ENCODE data around the gene ST14. TPM values are rescaled to one million over a fixed set of nuclear protein-coding genes. Genes with fewer than 3 reads are reported as not detected.

The ST14 gene
- total and polyA plus RNA-seq, 2 donors (not counting 1 experiment from before 2014, with no cell fraction given) = 36.2 to 52.2 TPM

DNA sequence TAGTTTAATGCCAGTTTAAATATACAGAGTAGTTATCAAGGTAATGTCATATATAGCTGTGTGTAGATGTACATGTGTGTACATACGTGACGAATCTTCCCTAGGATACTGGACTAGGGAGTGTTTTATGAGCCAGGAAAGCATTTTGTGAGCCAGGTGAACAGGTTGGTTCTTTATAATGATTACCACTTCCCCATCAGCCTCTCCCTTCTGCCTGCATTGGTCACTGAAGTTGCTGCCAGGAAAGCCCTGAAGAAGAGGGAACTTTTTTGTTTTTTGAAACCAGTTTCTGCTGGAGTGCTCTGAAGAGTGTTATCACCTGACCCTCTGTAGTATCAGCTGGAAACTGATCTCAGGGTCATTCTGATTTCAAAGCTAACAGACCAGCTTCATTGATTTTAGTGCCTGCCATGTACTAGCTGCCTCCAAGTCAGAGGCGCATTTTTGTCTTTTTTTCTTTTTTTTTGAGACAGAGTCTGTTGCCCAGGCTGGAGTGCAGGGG lies 14.2 kb upstream of the ST14 start:
- H3K27ac ChIP-seq (ENCODE audit: low read length in 2 of 2) = peak overlapping the region in 1 of 2 donors; percentile 21
- H3K4me1 Mint-ChIP-seq = peaks cover 29% of the 10 kb centered on the region
- H3K9ac ChIP-seq (ENCODE audit: low read length) = no peak overlapping the region
- ChIA-PET POLR2A (interaction anchor here (0.9 kb wide), 1 partner anchor 36 kb away, joined by 3 read pairs; no protein-coding TSS in a partner anchor), CTCF (interaction anchor here (0.6 to 4.8 kb wide), 8 partner anchors 11 to 173 kb away, joined by 3 to 47 read pairs (median 4); no protein-coding TSS in a partner anchor)
- no peak overlapping the region for H3K4me2 ChIP-seq (replicated peaks; ENCODE audit: low read depth, low read length, poor library complexity, severe bottlenecking)
- no peaks in the 10 kb centered on the region for H4K20me1 ChIP-seq (ENCODE audit: control insufficient read depth, insufficient read depth, low read length, poor library complexity, severe bottlenecking)
- peaks cover 13 to 28% of the 10 kb centered on the region in 2 donors for H3K4me1 ChIP-seq (ENCODE audit: control insufficient read depth in 2 of 2, insufficient read depth in 2 of 2, low read length in 2 of 2)
- H3K36me3 ChIP-seq (replicated peaks in 1 of 2; ENCODE audit: control extremely low read depth in 1 of 2, control insufficient read depth in 1 of 2, extremely low read depth in 1 of 2, insufficient read depth in 2 of 2, low read length in 1 of 2) = peaks cover 1 to 27% of the 10 kb centered on the region in 2 experiments
- no peak overlapping the region for H3K4me3 Mint-ChIP-seq
- H3K4me3 ChIP-seq (ENCODE audit: control extremely low read depth in 1 of 5, extremely low read depth in 1 of 5, insufficient read depth in 1 of 5, low read depth in 2 of 5, low read length in 4 of 5) = no peak overlapping the region
- WGBS (ENCODE audit: insufficient coverage) = 100% methylated on average over 1 of the region's 3 CpGs
- ATAC-seq (ENCODE audit: low read depth) (no peak), DNase-seq (no peak)
- no peaks in the 10 kb centered on the region for H3K27me3 ChIP-seq (replicated peaks in 1 of 4; ENCODE audit: control extremely low read depth in 1 of 4, control insufficient read depth in 3 of 4, insufficient read depth in 4 of 4, low read length in 3 of 4)
- no peaks in the 10 kb centered on the region for H3K9me3 Mint-ChIP-seq (ENCODE audit: insufficient read depth)
- intact Hi-C loops (cut with micrococcal nuclease) = no loop called here
- H3K9me3 ChIP-seq (ENCODE audit: control extremely low read depth in 1 of 3, control insufficient read depth in 2 of 3, insufficient read depth in 1 of 3, low read length in 2 of 3) = no peaks in the 10 kb centered on the region
- no peaks in the 10 kb centered on the region for H3K27me3 Mint-ChIP-seq
- peak overlapping the region; percentile 74 for H3K27ac Mint-ChIP-seq
- H3K79me2 ChIP-seq (ENCODE audit: control insufficient read depth, insufficient read depth, low read length) = no peaks in the 10 kb centered on the region
- TF ChIP-seq, protein P1, sequence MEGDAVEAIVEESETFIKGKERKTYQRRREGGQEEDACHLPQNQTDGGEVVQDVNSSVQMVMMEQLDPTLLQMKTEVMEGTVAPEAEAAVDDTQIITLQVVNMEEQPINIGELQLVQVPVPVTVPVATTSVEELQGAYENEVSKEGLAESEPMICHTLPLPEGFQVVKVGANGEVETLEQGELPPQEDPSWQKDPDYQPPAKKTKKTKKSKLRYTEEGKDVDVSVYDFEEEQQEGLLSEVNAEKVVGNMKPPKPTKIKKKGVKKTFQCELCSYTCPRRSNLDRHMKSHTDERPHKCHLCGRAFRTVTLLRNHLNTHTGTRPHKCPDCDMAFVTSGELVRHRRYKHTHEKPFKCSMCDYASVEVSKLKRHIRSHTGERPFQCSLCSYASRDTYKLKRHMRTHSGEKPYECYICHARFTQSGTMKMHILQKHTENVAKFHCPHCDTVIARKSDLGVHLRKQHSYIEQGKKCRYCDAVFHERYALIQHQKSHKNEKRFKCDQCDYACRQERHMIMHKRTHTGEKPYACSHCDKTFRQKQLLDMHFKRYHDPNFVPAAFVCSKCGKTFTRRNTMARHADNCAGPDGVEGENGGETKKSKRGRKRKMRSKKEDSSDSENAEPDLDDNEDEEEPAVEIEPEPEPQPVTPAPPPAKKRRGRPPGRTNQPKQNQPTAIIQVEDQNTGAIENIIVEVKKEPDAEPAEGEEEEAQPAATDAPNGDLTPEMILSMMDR (IDR thresholded peaks at IDR 0.05) = no peak
- no peak for TF ChIP-seq EZH2 (IDR thresholded peaks at IDR 0.05; ENCODE audit: borderline replicate concordance, insufficient read depth, low read depth, low read length, poor library complexity, severe bottlenecking)
- no peak overlapping the region for H2AFZ ChIP-seq (ENCODE audit: insufficient read depth, low read depth, low read length, poor library complexity, severe bottlenecking)
